Omental fat pad (tissue), 4 donors: Measurements from ENCODE around the gene ALAS1. TPM values are rescaled to one million over a fixed set of nuclear protein-coding genes. Genes with fewer than 3 reads are reported as not detected.

ENCODE experiments used
- ATAC-seq: fragments of 150-250 bp; one replicate; pipeline ENCODE4 v1.9.1; 2016; ENCODE audit warnings: mild to moderate bottlenecking, moderate library complexity; ENCODE audit not compliant: low FRiP score
- DNase-seq: peaks from one replicate; pipeline ENCODE4 v3.0.0-alpha.2; 2019; ENCODE audit warnings: low spot score
- CTCF ChIP-seq, 3 donors: fragments of 450-650 bp; IDR thresholded peaks; one replicate each; pipeline ENCODE4 v1.5.1; 2016 to 2017; ENCODE audit warnings: antibody characterized with exemption in 3 of 3, mild to moderate bottlenecking in 3 of 3, moderate library complexity in 2 of 3
- total RNA-seq, 4 donors: library from RNA; depleted of rRNA; stranded (reverse); fragments of >200 nt; gene quantifications; one replicate each; pipeline ENCODE4 v1.1.0, GENCODE V29; 2016

The ALAS1 gene
- total RNA-seq, 4 donors from 2014 or later, result 29.3 to 79.7 (median 31.0) TPM

- DNase-seq (no peak), ATAC-seq (no peak)
- no peak for TF ChIP-seq CTCF (IDR thresholded peaks at IDR 0.05)
Measured at GRCh38 chr3:52236424-52236886, 38.5 kb downstream of the ALAS1 start.

GRCh38 chr3:52237006-52237656 lies 39.2 kb downstream of the ALAS1 start:
- no peak for TF ChIP-seq CTCF (IDR thresholded peaks at IDR 0.05)
- peak; percentile 1 for ATAC-seq

GRCh38 chr3:52237657-52238172 lies 39.8 kb downstream of the ALAS1 start:
- ATAC-seq, result peak; percentile 91
- TF ChIP-seq CTCF (IDR thresholded peaks at IDR 0.05), result no peak
- DNase-seq, result no peak

More at GRCh38 chr3:52237006-52237656, 39.2 kb downstream of the ALAS1 start:
- no peak for DNase-seq

GRCh38 chr3:52238193-52238760 lies 40.3 kb downstream of the ALAS1 start:
- ATAC-seq (peak; percentile 0), DNase-seq (no peak)
- TF ChIP-seq CTCF (IDR thresholded peaks at IDR 0.05), result no peak

GRCh38 chr3:52238761-52239701 lies 41.1 kb downstream of the ALAS1 start, which contains the start of gene TWF2:
TWF2 (minus strand) TSS chr3:52239158; CDS start chr3:52239016, 142 bp downstream.
- peak; percentile 62 for DNase-seq

More at GRCh38 chr3:52238761-52239701, 41.1 kb downstream of the ALAS1 start, which contains the start of gene TWF2:
- TF ChIP-seq CTCF (IDR thresholded peaks at IDR 0.05), result no peak
- ATAC-seq, result peak; percentile 75
